Activated T-cell treated with anti-CD3 and anti-CD28 coated beads for 24 hours (primary cell): ENCODE results near the gene DDX54.
"Not testable (repeated sequence)": the region's sequence is repeated elsewhere in the genome, so short reads cannot be mapped to it uniquely, and the experiment has no call there.

ENCODE experiments used
- DNase-seq: peaks from one replicate; pipeline ENCODE4 v3.0.0-alpha.2; 2020; ENCODE audit warnings: low read depth

The DDX54 gene

DNA sequence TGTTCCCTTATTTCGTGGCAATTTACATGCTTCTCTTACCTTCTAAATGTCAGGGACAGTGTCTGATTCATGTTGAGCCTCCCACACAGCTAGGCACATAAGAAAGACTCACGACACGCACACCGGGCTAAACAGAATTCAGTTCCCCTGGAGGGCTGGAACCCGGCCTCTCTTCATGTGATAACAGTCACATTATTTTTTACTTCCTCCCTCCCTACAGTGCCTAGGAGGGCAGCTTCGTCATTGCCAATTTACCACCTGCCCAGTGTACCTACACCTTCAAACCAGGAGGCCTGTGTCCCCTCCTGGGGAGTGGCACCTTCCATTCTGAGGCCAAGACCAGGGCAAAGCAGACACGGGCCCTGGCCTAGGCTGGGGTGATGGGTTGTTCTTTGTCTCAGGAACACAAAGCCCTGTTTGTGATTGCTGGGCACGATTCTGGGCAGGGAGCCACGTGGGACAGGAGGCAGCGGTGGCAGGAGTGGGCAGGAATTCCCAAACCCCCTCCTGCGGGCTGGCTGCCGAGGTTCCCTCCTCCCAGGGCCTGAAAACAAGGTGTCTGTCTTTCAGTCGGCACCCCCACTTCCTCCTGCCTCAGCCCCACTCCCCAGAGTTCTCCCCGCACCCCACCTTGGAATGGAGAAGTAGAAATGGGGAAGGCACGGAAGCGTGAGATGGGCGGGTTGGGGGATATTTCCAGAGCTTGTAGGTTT lies 42.9 kb downstream of the DDX54 start:
- DNase-seq: peak; percentile 19

DNA sequence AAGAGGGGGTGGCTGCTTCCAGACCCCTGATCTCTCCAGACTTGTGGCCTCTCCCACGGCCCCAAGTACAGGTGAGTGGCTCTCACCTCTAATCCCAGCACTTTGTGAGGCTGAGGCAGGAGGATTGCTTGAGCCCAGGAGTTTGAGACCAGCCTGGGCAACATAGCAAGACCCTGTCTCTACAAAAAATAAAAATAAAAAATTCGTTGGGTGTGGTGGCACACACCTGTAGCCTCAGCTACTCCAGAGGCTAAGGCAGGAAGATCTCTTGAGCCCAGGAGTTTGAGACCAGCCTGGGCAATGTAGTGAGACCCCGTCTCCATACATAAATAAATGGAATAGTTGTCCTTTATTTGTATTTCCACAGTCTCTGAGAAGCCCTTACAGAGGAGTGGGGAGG lies 43.6 kb downstream of the DDX54 start:
- not testable (repeated sequence) for DNase-seq

DNA sequence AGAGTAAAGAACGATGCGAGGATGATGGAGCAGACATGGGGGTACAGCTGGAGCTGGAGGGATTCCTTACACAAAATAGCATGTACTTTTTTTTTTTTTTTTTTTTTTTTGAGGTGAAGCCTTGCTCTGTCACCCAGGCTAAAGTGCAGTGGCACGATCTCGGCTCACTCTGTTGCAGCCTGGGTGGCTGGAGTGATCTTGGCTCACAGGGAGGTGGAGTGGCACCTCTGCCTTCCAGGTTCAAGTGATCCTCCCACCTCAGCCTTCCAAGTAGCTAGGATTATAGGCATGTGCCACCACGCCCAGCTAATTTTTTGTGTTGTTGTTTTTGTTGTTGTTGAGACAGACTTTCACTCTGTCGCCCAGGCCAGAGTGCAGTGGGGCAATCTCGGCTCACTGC lies 44.6 kb downstream of the DDX54 start:
- DNase-seq: no peak

DNA sequence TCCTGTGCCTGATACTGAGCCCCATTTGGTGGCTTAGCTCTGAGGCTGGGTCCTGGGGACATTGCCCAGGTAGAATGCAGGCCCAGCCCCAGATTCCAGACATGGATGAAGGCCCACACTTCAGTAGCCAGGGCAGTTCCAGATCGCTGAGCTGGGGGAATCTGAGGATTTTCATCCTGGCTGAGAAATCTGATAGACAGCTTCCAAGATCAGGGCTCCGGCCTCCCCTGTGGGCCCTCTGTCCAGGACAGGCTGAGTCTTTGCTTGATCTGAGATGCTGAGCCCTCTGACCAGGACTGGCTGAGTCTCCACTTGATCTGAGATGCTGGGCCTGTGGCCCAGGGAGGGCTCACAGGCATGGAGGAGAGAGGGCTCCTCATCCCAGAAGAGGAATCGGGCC lies 46.5 kb downstream of the DDX54 start:
- DNase-seq: no peak

DNA sequence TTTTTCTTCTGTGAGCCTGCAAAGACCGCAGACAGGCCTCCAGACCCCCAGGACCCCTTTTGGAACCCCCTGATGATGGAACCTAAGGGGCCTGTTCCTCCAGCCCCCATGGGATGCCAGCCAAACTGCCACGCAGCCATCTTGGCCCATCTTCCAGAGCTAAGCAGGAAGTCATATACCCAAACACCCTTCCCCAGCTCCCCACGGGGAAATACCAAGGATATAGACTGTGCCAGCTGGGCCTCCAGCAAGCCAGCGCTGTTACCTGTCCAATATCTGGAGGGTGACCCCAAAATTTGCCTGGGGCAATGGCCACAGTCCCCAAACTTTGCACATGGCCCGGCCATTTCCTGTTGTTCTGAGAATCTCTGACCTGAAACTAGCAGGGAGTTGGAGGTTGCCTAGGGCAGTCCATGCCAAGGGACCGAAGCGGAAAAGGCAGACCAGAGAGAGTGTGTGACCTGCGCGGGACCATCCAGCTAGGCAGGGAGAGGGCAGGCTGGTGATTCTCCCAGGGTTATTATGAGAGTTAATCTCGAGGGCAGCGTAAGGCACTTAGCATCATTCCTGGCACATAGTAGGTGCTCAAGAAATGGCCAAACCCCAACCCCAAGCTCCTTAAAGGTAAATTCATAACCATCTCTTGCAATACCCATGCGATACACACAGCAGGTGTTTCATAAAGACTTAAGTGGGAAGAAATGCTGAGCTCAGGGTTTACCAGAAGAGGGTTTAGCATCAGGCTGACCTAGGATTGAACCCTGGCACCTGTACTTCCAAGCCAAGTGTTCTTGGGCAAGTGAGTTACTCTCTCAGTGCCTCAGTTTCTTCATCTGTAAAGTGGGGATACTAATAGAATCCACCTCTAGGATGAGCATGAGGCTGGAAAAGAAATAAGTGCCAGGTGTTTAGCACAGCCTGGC lies 47.2 kb downstream of the DDX54 start:
- no peak for DNase-seq

DNA sequence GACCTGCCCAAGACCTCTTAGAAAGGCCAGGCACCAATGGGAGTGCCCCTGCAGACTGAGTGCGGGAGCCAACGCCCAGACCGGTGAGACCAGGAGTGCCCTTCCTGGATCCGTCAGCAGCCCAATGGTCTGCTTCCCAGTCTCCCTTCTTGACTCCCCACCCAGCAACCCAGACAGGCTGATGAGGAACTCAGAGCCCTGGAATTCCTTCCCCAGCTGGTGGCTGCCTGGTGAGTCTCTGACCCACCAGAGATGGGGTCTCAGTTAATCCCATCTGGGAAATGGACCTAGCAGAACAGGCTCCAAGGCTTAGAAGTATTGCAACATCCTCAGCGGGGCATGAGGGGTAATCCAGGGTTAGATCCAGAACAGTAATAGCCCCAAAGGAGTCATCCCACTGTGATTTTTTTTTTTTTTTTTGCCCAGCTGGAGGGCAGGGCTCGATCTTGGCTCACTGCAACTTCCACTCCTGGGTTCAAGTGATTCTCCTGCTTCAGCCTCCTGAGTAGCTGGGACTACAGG lies 48.2 kb downstream of the DDX54 start:
- DNase-seq: no peak

DNA sequence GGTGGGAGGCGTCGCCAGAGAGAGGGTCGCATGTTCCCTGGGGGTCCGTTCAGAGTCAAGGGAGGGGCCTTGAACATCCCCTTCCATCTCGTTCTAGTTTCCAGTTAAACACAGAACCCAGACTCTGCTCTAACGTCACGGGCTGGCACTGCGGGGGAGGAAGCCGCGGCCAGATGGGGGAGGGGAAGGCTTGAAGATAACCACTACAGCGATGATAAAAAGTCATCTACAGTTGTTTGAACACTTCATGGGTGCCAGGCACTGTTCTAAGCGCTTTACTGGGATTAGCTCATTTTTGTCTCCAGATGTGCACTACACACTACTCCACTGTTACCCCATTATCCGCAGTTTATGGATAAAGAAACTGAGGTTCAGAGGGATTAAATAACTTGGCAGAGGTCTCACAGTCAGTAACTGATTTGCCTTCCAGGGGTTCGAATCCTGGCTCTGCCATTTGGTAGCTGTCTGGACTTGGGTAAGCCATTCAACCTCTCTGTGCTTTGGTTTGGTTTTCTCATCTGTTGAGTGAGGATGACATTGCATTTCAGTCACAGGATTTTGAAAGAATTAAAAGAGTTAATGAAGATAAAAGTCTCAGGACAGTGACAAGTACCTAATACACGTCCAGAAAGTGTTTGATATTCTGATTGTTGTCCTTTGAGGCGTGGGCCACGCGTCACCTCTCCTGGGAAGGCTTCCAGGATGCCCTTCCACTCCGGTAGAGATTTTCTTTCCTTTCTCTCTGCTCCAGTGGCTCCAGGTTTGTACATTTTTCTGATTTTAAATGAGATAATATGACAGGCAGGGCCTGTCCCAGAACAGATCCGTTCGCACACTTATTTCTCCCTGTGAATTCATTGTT lies 48.9 kb downstream of the DDX54 start:
- peak; percentile 28 for DNase-seq

DNA sequence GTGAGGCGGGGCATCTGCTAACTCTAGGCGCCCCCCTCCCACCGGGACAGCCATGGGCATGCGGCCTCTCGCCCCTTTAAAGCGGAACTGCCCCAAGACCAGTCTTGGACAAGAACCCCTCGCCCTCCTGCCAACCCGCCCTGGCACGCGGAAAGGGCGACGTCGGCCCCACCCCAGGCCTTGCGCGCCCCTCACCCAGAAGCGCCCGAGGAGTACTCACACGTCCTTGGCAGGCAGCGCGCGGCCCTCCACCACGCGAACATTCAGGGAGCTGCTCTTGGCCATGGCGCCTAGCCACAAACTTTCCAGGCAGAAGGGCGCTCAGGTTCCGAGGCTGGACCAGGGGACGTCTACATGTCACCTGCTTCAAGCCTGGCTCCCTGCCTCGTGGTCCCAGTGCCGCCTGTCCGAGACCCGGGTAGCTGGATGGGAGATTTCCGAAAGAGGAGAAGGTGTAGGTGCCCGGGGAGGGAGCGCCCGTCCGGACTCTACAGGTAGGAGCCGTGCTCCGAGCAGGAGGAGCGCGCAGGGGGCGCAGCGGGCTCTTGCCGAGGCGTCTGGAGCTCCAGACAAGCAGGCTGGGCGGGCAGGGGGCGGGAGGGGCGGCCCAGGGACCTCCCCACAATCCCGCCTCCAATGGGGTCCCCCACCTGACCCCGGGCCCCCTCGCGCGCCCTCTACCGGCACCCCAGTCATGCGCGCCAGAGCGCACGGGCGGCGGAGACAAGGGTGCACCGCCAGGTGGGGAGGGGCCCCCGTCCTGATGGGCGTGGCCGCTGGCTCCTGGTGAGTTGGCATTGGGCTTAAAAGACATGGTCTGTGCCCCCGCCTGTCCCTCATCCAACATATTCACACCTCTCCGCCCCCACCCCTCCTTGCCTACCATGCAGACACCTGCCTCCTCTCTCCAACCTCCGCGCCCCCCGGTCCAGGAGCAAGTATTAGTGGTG lies 49.8 kb downstream of the DDX54 start, which contains the start of gene RASAL1:
TSS of gene RASAL1 (minus strand) at position 584 of the 950 bp plus-strand sequence. CDS start at position 285, 299 bp downstream.
- DNase-seq: peak; percentile 67

DNA sequence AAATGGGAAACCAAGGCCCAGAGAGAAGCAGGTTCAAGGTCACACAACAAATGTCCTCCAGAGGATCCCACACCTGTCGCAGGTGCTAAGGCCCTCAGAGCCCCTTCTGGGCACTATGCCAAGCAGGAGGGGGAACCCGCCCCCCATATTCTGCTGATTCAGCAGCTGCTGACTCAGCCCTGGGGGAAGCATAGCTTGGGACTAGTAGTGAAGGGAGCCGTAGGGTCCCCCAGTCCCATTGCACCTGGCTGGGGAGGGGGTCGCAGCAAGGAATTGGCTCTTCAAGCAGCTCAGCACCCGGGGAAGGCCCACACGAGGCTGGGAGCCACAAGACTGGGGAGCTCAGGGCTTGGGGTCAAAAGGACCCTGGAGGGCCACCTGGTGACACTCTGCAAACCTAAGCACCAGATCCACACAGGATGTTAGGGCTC lies 50.7 kb downstream of the DDX54 start:
- DNase-seq: no peak

DNA sequence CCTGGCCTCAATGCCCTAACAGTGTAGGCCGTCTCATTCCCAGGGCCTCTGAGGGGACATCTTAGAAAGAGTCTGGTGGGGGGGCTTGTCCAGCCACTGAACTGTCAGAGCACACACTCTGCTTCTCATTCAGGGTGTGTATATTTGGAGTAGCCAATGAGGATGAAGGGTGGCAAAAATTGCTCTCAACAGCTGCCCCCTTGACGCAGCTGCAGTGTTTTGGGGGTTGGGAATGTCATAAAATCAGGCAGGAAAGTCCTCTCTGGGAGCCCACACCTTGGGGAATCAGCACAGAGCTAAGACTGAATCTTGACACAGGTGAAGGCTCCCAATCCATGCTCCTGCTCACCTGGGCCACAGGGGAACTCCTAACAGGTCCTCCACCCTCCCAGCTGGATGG lies 51.2 kb downstream of the DDX54 start:
- DNase-seq: no peak

DNA sequence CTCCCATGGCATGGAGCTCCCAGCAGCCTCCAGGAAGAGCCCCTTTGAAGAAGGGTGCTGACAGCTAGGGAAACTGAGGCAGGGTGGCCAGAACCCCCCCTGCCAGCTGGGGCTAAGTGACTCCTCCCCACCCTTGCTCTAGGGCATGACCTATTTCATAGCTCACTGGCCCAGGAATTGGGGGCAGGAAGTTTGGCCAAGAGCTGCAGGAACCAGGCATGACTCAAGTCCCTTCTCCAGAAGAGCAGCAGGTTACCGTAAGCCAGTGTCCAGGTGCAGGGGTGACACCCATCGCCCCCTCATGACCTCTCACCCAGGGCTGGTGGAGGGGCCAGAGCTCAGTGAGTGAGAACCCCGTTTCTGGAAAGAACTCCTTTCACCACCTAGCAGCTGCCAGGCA lies 51.6 kb downstream of the DDX54 start:
- no peak for DNase-seq

DNA sequence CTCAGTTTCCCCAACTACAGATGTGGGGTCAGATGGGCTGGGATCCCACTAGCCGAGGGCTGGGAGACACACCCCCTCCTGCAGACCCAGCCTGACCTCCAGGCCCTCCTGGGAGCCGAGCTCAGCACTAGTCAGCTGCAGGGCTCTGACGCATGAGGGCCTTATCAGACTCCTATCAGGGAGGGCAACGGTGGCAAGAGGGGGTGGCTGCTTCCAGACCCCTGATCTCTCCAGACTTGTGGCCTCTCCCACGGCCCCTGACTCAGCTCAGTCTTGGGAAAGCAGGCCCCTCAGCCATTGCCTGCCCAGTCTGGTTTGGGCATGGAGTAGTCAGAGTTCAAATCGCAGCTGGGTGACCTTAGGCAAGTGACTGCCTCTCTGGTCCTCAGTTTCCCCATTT lies 52.2 kb downstream of the DDX54 start:
- DNase-seq: no peak

DNA sequence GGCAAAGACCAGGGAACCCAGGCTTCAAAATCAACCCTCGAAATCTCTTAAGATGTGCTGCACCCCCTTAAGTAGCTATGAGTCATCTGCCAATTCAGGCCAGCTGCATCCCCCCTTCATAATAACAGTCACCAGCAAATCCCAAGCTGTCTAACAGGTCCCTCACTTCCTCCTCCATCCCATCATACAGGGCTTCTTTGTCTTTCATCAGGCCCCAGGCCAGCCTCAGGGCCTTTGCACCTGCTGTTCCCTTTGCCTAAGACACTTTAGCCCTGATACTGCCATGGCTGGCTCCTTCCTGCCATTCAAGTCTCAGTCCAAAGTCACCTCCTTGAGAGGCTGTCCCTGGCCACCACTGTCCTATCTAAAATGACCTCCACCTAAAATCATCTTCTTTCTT lies 53.7 kb downstream of the DDX54 start:
- no peak for DNase-seq

DNA sequence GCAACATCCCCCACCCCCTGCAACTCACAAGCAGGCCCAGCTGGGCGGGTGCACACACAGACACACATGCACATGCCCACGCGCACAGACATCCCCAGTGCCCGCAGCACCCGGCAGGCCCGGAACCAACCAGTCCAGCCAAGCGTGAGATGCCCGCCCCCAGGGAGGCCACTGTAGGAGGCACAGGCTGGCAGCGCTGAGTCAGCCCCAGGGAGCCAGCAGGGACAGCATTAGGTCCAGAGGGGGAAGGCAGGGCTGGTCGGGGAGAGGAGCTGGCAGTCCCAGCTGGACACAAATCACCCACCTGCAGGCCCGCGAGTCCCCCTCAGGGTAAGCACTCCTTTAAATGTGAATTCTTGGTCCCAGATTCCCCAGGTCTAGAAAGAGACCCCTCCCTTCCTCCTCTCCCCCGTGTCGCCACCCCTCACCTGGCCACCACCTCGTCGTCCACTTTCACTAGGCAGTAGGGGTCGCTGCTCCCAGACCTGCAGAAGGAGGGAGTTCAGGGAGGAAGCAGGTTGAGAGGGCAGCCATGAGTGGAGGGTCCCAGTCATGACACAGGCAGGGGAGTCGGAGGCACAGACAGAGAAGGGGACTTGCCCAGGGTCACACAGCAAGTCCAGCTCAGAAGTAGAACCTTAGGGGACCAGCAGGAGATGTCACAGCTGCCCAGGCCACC lies 54.7 kb downstream of the DDX54 start:
- no peak for DNase-seq

DNA sequence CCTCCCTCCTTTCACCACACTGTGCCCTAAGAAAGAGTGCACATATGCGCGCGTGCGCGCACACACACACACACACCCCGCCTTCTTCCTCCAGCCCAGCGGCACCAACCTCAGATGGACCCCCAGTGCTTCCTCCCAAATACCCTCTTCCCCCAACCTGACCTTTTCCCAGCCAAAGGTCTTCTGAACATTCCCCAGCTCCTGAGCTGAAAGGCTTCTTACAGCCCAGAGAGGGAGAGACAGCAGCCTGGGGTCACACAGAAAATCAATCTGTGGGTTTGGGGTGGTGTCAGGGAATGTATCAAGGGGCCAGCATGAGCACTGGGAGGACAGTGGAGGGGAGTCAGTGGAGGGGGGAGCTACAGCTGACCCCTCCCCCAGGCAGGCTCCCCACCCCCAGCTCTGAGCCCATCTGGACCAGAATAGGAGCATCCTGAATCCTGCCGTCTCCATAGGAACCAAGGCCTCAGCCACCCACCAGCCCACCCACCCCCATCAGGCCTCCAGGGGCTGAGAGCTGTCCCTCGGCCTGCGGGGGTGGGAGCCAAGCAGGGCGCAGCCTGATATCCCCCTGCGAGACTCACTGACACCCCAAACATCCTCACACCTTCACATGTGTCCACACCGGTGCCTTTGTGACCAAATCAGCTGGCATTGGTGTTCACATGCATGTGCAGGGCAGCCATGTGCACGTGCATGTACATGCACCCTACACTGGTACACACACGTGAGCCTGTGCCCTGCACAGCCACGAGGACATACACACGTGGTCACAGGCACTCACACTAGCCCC lies 55.4 kb downstream of the DDX54 start:
- no peak for DNase-seq

DNA sequence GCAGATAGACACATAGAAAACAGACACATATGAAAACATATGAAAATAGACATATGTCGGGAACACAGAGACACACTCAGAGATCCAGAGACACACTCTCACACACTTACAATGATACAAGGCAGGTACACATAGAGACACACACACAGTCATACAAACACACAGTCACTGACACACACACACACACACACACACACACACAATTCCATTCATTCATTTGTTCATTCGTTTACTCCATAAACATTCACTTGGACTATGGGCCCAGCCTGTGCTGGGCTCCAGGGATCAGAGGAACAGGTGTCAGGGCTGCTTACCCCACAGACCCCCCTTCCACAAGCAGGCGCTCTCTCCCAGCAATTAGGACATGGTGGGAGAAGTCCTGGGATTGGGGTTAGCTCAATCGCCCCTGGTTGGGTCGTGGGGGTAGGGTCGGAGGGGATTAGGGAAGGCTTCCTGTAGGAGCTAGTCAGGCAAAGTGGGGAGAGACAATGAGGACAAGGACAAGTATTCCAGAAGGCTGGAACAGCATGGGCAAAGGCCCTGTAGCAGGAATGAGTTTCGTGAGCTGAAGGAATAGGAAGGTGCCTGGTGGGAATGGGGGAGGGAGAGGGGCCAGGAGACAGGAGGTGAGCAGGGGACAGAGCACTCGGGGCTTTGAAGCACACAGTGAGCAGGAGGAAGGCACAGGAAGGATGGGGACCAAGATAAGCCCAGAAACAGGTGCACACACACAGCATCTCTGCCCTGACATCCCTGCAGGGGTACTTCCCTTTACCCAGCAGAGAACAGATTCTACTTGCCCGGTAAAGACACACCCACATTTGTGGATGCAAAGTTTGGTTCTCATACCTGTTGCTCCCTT lies 56.2 kb downstream of the DDX54 start:
- DNase-seq: no peak

DNA sequence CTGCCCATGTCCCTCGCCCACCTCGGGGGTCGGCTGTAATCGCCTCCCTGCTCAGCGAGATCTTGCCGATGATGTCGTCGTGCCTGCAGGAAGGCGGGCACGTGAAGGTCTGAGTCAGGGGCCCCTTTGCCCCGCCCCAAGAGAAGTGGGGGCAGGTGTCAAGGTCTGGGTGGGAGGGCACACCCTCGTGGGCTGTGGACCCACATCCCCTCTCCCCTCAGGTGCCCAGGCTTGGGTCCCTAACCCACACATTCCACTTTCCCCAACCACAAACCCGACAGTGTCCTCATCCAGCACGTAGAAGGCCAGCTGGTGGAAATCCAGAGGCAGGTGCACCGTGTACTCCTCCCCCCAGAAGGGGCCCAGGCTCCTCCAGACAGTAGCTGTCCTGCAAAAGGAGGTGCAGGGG lies 57.5 kb downstream of the DDX54 start:
- DNase-seq: no peak

DNA sequence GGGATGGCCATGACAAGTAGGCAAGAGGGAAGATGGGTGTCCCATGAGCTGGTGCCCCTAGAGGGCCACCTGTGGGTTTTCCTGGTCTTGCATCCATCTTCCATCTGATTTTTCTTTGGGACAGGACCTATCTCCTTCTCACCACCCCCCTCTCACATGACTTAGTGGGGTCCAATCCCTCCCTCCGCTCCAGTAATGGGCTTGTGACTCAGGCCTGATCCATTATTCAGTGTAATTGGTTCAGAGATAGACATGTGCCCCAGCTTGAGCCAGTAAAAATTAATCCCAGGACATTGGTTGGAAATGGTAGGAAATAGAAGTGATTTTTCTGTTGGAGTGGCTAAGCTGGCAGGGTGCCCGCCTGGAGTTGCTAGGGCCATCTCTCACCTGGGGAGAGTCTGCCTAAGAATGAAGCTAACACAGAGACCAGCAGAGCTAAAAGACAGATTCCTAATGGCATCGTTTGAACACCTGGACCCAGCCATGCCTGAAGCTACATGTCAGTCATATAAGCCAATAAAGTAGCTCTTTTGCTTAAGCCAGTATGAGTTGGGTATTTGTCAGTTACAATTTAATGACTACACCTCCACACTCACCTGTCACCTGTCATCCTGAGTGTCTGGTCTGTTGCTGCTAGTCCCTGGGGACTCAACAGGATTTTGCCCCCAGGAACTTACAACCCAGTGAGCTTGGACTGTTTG lies 64.5 kb downstream of the DDX54 start:
- DNase-seq: no peak
